Neuronal stem cell (in vitro differentiated cells): Measurements from ENCODE around the gene OTUD7B.

Source experiments
- DNase-seq: peaks from one replicate; pipeline ENCODE4 v3.0.0-alpha.2; 2013; ENCODE audit warnings: low spot score
- H2AFZ ChIP-seq: one replicate; pipeline ENCODE4 v1.6.1; 2013; ENCODE audit warnings: mild to moderate bottlenecking, low read length, inconsistent platforms
- H2AK5ac ChIP-seq: 2 replicates; pipeline ENCODE4 v1.6.1; 2013; ENCODE audit warnings: low read depth, mild to moderate bottlenecking, inconsistent platforms, low read length, moderate library complexity, mixed read lengths
- H2BK120ac ChIP-seq: 2 replicates; pipeline ENCODE4 v1.6.1; 2013; ENCODE audit warnings: low read depth, mild to moderate bottlenecking, inconsistent platforms, low read length, moderate library complexity, mixed read lengths
- H2BK12ac ChIP-seq: one replicate; pipeline ENCODE4 v1.6.1; 2013; ENCODE audit warnings: low read length, inconsistent platforms
- H2BK15ac ChIP-seq: 2 replicates; pipeline ENCODE4 v1.6.1; 2013; ENCODE audit warnings: mild to moderate bottlenecking, low read length, inconsistent platforms, mixed read lengths
- H2BK5ac ChIP-seq: one replicate; pipeline ENCODE4 v1.6.1; 2013; ENCODE audit warnings: inconsistent platforms, mild to moderate bottlenecking, low read length, moderate library complexity
- H3K14ac ChIP-seq: one replicate; pipeline ENCODE4 v1.6.1; 2013; ENCODE audit warnings: low read length, inconsistent platforms
- H3K18ac ChIP-seq: 2 replicates; pipeline ENCODE4 v1.6.1; 2013; ENCODE audit warnings: low read length, inconsistent platforms
- H3K23ac ChIP-seq: 2 replicates; pipeline ENCODE4 v1.6.1; 2013; ENCODE audit warnings: low read depth, mild to moderate bottlenecking, mixed read lengths, low read length, inconsistent platforms; ENCODE audit not compliant: poor library complexity
- H3K27ac ChIP-seq: replicated peaks from 3 replicates; pipeline ENCODE4 v1.5.1; 2013; ENCODE audit warnings: low read length, inconsistent platforms
- H3K27me3 ChIP-seq, 3 experiments: 2 replicates each; pipeline ENCODE4 v1.6.1; 2013; ENCODE audit warnings: low read length in 3 of 3, mild to moderate bottlenecking in 2 of 3, inconsistent platforms in 1 of 3, low read depth in 1 of 3, mixed read lengths in 1 of 3, moderate library complexity in 1 of 3; ENCODE audit not compliant: control insufficient read depth in 3 of 3, insufficient read depth in 3 of 3
- H3K36me3 ChIP-seq, 2 donors: replicated peaks in 1 of 2; 2 replicates each; pipeline ENCODE4 v1.6.1; 2013; ENCODE audit warnings: low read length in 2 of 2; ENCODE audit not compliant: control insufficient read depth in 2 of 2, insufficient read depth in 2 of 2
- H3K4ac ChIP-seq: 2 replicates; pipeline ENCODE4 v1.6.1; 2013; ENCODE audit warnings: inconsistent platforms, mild to moderate bottlenecking, low read length, moderate library complexity
- H3K4me1 ChIP-seq, 2 donors: 1 replicate in 1 of 2; 2 replicates in 1 of 2; pipeline ENCODE4 v1.6.1; 2013; ENCODE audit warnings: low read length in 2 of 2, low read depth in 1 of 2; ENCODE audit not compliant: control insufficient read depth in 2 of 2, insufficient read depth in 1 of 2
- H3K4me2 ChIP-seq: one replicate; pipeline ENCODE4 v1.6.1; 2013; ENCODE audit warnings: mild to moderate bottlenecking, low read length, inconsistent platforms; ENCODE audit not compliant: insufficient read depth, poor library complexity, severe bottlenecking
- H3K4me3 ChIP-seq, 2 donors: 2 replicates each; pipeline ENCODE4 v1.5.1; 2013; ENCODE audit warnings: low read length in 2 of 2, mild to moderate bottlenecking in 2 of 2, inconsistent platforms in 1 of 2, moderate library complexity in 1 of 2
- H3K79me1 ChIP-seq: one replicate; pipeline ENCODE4 v1.6.1; 2013; ENCODE audit warnings: low read depth, mild to moderate bottlenecking, inconsistent platforms, low read length, moderate library complexity
- H3K9ac ChIP-seq: one replicate; pipeline ENCODE4 v1.6.1; 2013; ENCODE audit warnings: mild to moderate bottlenecking, low read depth, low read length, inconsistent platforms; ENCODE audit not compliant: poor library complexity
- H3K9me3 ChIP-seq, 2 donors: replicated peaks in 1 of 2; 2 replicates each; pipeline versions ENCODE3 to v1.6.1; 2013; ENCODE audit warnings: low read length in 2 of 2, mild to moderate bottlenecking in 2 of 2, inconsistent platforms in 1 of 2, low read depth in 1 of 2, mixed read lengths in 1 of 2, moderate library complexity in 1 of 2; ENCODE audit not compliant: control insufficient read depth in 2 of 2, insufficient read depth in 1 of 2
- H4K8ac ChIP-seq: one replicate; pipeline ENCODE4 v1.6.1; 2013; ENCODE audit warnings: low read depth, mild to moderate bottlenecking, inconsistent platforms, low read length, moderate library complexity
- H4K91ac ChIP-seq: one replicate; pipeline ENCODE4 v1.6.1; 2013; ENCODE audit warnings: low read length, low read depth, mild to moderate bottlenecking, inconsistent platforms; ENCODE audit not compliant: poor library complexity
- WGBS, 2 donors: extraction: QIAGEN DNeasy Blood & Tissue Kit; methylation state at CpG; one replicate each; pipeline ENCODE4 v1.1.7; 2013; ENCODE audit warnings: missing lambda C conversion rate in 2 of 2, mixed read lengths in 1 of 2; ENCODE audit not compliant: insufficient read length in 2 of 2, insufficient replicate concordance in 1 of 2; ENCODE audit errors: extremely low coverage in 2 of 2; 5-methylcytosine and 5-hydroxymethylcytosine counted together

Gene OTUD7B

DNA sequence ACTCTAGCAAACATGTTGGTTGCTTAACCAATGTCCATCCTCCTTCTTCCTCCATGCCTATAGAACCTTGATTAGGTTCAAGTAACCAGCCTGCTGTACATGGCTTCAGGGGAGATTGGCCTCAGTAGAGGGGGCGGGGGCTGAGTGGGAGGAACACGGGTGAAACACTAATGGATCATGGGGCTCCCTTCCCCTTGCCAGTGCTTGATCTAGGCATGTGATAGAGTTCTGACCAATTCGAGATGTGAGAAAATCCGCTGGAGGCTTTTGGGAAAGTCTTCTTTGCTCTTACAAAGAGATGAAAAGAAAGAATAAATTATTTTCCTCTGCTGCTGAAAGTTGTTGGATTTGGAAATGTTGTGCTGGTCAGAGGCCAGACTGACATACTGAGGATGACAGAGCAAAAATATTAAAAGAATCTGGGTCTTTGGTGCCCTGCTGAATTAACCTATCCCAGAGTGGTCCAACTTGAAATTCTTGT is 5.2 kb upstream of the OTUD7B start:
- no peak for DNase-seq
- no CpG with 5 or more reads among the region's 4 CpGs for WGBS, 2 donors

DNA sequence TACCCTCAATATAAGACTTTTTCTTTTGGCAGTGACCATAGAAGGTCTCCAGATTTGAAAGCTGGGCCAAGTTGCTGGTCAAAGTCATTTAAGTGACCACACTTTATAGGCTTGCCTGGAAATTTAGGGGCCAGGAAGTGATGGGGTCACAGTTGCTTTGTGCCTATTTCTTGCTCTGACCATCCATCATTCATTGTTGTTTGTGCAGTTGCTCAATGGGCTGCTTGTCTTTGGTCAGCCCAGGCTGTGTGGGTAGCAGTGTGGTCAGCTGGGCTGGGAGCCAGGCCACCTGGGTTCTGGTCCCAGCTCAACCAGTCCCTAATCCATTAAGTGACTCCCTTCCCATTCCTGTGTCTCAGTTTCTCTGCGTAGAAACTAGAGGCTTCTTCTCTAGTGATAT is 2.1 kb upstream of the OTUD7B start:
- Histone ChIP-seq H2BK15ac (no peak overlapping the region), H2BK5ac (no peak overlapping the region), H3K27me3 (no peaks in the 10 kb centered on the region), H2AFZ (no peak overlapping the region), H3K23ac (no peak overlapping the region), H3K14ac (no peak overlapping the region), H3K4me2 (no peak overlapping the region), H3K4ac (no peak overlapping the region), H4K91ac (no peak overlapping the region), H2AK5ac (no peak overlapping the region), H3K79me1 (no peaks in the 10 kb centered on the region), H3K36me3 (no peaks in the 10 kb centered on the region), H3K9me3 (no peaks in the 10 kb centered on the region), H3K4me3 (no peak overlapping the region), H3K27ac (no peak overlapping the region), H3K9ac (no peak overlapping the region), H3K18ac (no peak overlapping the region), H4K8ac (no peak overlapping the region), H3K4me1 (peaks cover 0 to 2% of the 10 kb centered on the region in 2 donors), H2BK12ac (no peak overlapping the region), H2BK120ac (no peak overlapping the region)
- DNase-seq = no peak
- WGBS, 2 donors = no CpG with 5 or more reads among the region's 1 CpG

More for the DNA sequence above, 5.2 kb upstream of the OTUD7B start:
- Histone ChIP-seq H3K4me3 (no peak overlapping the region), H3K4me1 (peaks cover 0 to 3% of the 10 kb centered on the region in 2 donors), H3K27ac (no peak overlapping the region), H2AFZ (no peak overlapping the region), H2BK15ac (no peak overlapping the region), H3K23ac (no peak overlapping the region), H3K79me1 (no peaks in the 10 kb centered on the region), H3K9ac (no peak overlapping the region), H2BK120ac (no peak overlapping the region), H3K14ac (no peak overlapping the region), H3K27me3 (no peaks in the 10 kb centered on the region), H2BK5ac (peak overlapping the region; percentile 56), H2BK12ac (no peak overlapping the region), H4K8ac (no peak overlapping the region), H4K91ac (no peak overlapping the region), H3K36me3 (no peaks in the 10 kb centered on the region), H3K9me3 (no peaks in the 10 kb centered on the region), H2AK5ac (no peak overlapping the region), H3K4ac (no peak overlapping the region), H3K4me2 (no peak overlapping the region), H3K18ac (no peak overlapping the region)

DNA sequence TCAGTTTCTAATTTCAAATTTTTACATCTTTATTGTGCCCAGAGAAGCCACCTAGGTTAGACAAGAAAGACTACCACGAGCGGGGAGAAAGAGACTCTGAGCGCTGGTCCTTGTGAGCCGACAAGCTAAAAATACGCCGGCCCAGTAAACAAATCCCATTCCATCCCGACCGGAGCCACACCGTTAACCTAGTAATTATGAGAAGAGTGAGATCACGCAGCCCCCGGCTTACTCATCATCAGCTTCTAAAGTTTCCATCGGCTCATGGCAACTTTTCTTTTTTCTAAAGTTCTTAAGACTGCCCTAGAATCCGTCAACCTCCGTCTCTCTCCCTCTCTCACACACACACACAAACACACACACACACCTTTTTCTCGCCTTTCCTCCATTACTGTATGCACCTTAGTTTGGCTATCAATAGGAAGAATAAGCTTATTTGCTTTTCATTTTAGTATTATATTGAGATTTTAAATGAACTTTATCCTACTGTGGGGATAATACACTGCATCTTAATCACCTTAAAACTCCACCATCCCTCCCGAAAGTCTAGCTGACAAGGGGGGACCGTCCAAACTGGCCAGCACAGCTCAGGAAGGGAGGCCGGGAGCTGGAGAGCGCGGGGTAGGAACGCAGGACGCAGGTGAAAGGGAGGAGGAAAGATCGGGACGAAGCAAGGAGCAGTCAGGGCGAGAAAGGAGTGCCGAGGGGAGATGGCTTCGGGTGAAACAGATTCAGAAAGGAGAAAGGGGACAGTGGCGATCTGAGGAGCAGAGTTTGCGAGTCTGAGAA is 728 bp downstream of the OTUD7B start:
- DNase-seq = peak; percentile 14
- Histone ChIP-seq H3K27ac (peak overlapping the region; percentile 97), H3K4me1 (peaks cover 2% of the 10 kb centered on the region in 2 donors), H3K27me3 (no peaks in the 10 kb centered on the region), H2BK15ac (no peak overlapping the region), H3K9me3 (no peaks in the 10 kb centered on the region), H2AK5ac (peak overlapping the region; percentile 77), H2BK12ac (no peak overlapping the region), H3K14ac (no peak overlapping the region), H3K4me2 (peak overlapping the region; percentile 76), H2BK5ac (peak overlapping the region; percentile 88), H3K9ac (peak overlapping the region; percentile 98), H4K91ac (peak overlapping the region; percentile 66), H4K8ac (no peak overlapping the region), H2AFZ (peak overlapping the region; percentile 99), H3K18ac (peak overlapping the region; percentile 95), H2BK120ac (no peak overlapping the region), H3K4ac (no peak overlapping the region), H3K4me3 (peak overlapping the region; percentile 98), H3K36me3 (peaks cover 0 to 19% of the 10 kb centered on the region in 2 donors), H3K79me1 (no peaks in the 10 kb centered on the region), H3K23ac (peak overlapping the region; percentile 92)
- no CpG with 5 or more reads among the region's 29 CpGs for WGBS, 2 donors

DNA sequence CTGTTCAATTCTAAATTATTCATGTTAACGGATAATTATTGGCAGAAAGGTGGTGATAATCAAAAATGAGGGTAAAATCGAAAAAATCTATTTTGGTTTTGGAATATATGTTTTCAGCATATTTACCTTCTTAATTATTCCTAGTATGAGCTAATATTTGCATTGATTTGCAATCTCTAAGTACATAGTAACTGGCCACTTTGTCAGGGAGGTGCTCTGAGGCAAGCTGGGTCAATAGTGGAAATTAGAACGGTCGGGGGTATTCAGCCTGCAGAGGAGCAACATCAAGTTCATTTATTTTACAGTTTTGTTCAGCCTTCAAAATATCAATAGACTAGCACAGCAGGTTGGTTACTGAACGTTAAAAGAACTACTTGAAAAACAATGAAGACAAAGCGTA is 1.8 kb downstream of the OTUD7B start:
- Histone ChIP-seq H4K91ac (no peak overlapping the region), H3K9me3 (no peaks in the 10 kb centered on the region), H3K4me2 (no peak overlapping the region), H2BK5ac (no peak overlapping the region), H4K8ac (no peak overlapping the region), H2AFZ (no peak overlapping the region), H3K4me1 (peaks cover 2% of the 10 kb centered on the region in 2 donors), H2BK120ac (no peak overlapping the region), H2BK15ac (no peak overlapping the region), H2AK5ac (no peak overlapping the region), H3K4ac (no peak overlapping the region), H3K9ac (no peak overlapping the region), H3K14ac (no peak overlapping the region), H3K27ac (no peak overlapping the region), H3K18ac (no peak overlapping the region), H3K27me3 (no peaks in the 10 kb centered on the region), H3K4me3 (peak overlapping the region in 1 of 2 donors; percentile 98), H3K79me1 (no peaks in the 10 kb centered on the region), H3K36me3 (peaks cover 1 to 28% of the 10 kb centered on the region in 2 donors), H3K23ac (no peak overlapping the region), H2BK12ac (no peak overlapping the region)
- WGBS, 2 donors = no CpG with 5 or more reads among the region's 6 CpGs
- DNase-seq = no peak
